HL-60 (cell line): ENCODE data around the gene TRA2A.

Experiments
- DNase-seq, 2 experiments: peaks; one replicate each; pipeline ENCODE4 v3.0.0-alpha.2; 2010 to 2020; ENCODE audit warnings: low read depth in 1 of 2, low spot score in 1 of 2
- H3K27ac ChIP-seq: fragments of 250-450 bp; sonication (Bioruptor Pico); replicated peaks from 2 replicates; pipeline ENCODE4 v1.5.1; 2020; ENCODE audit warnings: mild to moderate bottlenecking, moderate library complexity
- H3K27me3 ChIP-seq: fragments of 250-450 bp; sonication (Bioruptor Pico); 2 replicates; pipeline ENCODE4 v1.5.1; 2021; ENCODE audit warnings: mild to moderate bottlenecking, moderate library complexity; ENCODE audit not compliant: insufficient read depth, poor library complexity, severe bottlenecking
- H3K4me3 ChIP-seq: replicated peaks from 2 replicates; pipeline ENCODE4 v1.5.1; 2011; ENCODE audit warnings: mild to moderate bottlenecking, control low read depth, low read length; ENCODE audit not compliant: insufficient read depth
- GABPA ChIP-seq: IDR thresholded peaks from 2 replicates; pipeline ENCODE4 v1.6.1; 2012; ENCODE audit warnings: low read depth
- POLR2AphosphoS5 ChIP-seq: IDR thresholded peaks from 2 replicates; pipeline ENCODE4 v1.6.1; 2012; ENCODE audit warnings: low read depth
- SPI1 ChIP-seq: IDR thresholded peaks from 2 replicates; pipeline ENCODE4 v1.6.1; 2012; ENCODE audit warnings: low read depth, mild to moderate bottlenecking, borderline replicate concordance
- TF ChIP-seq, protein P1 (sequence below): IDR thresholded peaks from one replicate; pipeline ENCODE4 v1.5.1; 2011; ENCODE audit warnings: low read length, control low read depth, inconsistent platforms; ENCODE audit not compliant: insufficient read depth
- TF ChIP-seq, protein P2 (sequence below): IDR thresholded peaks from 2 replicates; pipeline ENCODE4 v1.6.1; 2012; ENCODE audit warnings: low read depth; ENCODE audit not compliant: insufficient replicate concordance

Gene TRA2A

DNA sequence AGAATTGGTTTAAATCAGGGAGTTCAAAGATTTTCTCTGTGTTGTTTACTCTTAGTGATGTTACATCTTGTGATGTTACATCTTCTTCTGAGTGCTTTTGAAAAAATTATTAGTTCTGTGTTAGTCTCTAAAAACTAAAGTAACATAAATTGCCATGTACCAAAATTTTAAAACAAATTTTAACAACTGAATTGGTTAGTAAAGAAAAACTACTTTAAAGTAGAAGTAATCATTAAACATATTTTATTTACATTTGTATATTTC is 56.3 kb downstream of the TRA2A start:
- Histone ChIP-seq H3K4me3 (peak overlapping the region; percentile 36), H3K27ac (peak overlapping the region; percentile 96), H3K27me3 (no peaks in the 10 kb centered on the region)
- TF ChIP-seq, protein P1, sequence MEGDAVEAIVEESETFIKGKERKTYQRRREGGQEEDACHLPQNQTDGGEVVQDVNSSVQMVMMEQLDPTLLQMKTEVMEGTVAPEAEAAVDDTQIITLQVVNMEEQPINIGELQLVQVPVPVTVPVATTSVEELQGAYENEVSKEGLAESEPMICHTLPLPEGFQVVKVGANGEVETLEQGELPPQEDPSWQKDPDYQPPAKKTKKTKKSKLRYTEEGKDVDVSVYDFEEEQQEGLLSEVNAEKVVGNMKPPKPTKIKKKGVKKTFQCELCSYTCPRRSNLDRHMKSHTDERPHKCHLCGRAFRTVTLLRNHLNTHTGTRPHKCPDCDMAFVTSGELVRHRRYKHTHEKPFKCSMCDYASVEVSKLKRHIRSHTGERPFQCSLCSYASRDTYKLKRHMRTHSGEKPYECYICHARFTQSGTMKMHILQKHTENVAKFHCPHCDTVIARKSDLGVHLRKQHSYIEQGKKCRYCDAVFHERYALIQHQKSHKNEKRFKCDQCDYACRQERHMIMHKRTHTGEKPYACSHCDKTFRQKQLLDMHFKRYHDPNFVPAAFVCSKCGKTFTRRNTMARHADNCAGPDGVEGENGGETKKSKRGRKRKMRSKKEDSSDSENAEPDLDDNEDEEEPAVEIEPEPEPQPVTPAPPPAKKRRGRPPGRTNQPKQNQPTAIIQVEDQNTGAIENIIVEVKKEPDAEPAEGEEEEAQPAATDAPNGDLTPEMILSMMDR, result no peak
- no peak for TF ChIP-seq SPI1
- TF ChIP-seq POLR2AphosphoS5, result no peak
- TF ChIP-seq GABPA, result no peak
- TF ChIP-seq, protein P2, sequence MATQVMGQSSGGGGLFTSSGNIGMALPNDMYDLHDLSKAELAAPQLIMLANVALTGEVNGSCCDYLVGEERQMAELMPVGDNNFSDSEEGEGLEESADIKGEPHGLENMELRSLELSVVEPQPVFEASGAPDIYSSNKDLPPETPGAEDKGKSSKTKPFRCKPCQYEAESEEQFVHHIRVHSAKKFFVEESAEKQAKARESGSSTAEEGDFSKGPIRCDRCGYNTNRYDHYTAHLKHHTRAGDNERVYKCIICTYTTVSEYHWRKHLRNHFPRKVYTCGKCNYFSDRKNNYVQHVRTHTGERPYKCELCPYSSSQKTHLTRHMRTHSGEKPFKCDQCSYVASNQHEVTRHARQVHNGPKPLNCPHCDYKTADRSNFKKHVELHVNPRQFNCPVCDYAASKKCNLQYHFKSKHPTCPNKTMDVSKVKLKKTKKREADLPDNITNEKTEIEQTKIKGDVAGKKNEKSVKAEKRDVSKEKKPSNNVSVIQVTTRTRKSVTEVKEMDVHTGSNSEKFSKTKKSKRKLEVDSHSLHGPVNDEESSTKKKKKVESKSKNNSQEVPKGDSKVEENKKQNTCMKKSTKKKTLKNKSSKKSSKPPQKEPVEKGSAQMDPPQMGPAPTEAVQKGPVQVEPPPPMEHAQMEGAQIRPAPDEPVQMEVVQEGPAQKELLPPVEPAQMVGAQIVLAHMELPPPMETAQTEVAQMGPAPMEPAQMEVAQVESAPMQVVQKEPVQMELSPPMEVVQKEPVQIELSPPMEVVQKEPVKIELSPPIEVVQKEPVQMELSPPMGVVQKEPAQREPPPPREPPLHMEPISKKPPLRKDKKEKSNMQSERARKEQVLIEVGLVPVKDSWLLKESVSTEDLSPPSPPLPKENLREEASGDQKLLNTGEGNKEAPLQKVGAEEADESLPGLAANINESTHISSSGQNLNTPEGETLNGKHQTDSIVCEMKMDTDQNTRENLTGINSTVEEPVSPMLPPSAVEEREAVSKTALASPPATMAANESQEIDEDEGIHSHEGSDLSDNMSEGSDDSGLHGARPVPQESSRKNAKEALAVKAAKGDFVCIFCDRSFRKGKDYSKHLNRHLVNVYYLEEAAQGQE, result no peak
- no peak for DNase-seq

DNA sequence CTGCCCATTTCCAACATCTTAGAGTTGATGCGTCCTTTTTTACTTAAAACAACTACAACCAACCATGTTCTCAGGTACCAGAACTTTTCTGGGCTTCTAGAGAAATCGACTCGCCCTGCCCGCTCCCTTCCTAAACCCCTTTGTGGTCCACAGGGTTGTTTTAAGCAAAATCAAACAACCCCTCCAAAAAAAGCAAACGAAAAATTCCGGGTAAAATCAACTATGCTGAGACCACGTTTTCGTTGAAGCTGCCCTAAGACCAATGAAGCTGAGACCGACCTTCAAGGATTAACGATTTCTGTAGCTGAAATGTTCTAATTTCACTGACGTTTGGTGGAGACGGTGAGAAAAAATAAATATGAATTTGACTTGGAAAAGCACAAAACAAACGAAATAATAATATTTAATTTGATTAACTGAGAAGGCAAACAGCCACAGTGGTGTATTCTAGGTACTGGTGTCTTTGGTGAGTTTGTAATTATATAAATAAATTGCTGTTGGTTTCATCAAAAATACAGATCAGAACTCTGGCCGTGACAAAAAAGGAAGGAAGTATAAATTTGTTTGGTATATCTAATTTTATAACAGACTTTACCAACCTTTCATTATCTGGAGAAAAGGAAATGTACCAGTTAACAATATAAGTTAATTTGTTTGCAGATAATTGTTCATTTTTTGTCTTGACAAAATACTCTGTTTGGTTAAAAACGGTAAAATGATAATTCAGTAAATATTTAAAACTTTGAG is 56.8 kb downstream of the TRA2A start:
- TF ChIP-seq POLR2AphosphoS5, result no peak
- no peak for TF ChIP-seq GABPA
- no peak for TF ChIP-seq SPI1
- TF ChIP-seq, protein P1, result no peak
- TF ChIP-seq, protein P2, result no peak
- peak overlapping the region; percentile 36 for H3K4me3 ChIP-seq
- H3K27ac ChIP-seq, result peak overlapping the region; percentile 96
- DNase-seq, result no peak
- no peaks in the 10 kb centered on the region for H3K27me3 ChIP-seq

DNA sequence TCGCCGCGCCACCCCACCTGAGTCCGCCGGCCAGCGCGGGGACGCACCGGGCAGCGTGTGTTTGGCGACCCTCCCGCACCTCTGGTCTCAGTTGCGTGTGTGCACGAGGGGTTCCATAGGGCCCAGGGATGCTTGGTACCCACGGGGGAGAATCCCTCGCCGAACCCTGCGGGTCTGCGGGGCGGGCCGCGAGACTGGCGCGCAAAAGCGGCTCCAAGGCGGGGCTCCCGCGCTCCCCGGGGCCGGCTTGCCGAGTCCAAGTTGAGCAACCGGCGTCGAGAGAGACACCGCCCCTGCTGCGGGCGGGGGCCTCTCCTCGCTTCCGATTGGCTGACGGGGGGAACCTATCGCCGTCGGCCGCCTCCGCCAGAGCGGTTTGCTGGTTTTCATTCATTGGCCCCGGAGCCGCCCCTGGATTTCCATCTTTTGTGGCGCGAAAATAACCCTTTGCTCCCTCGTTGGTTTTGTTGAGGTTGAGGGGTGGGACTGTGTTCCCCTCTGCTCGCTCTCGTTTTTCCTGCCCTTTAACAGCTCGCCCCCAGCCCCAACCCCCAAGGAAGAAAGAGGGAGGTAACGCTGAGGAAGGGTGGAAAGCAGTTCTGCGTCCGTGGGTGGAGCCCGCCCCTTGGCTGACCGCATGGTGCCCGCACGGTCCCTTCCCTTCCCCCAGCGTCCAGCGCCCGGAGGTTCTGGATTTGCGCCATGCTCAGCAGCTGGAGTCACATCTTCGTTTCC is 57.5 kb downstream of the TRA2A start:
- no peaks in the 10 kb centered on the region for H3K27me3 ChIP-seq
- peak overlapping the region; percentile 96 for H3K27ac ChIP-seq
- peak overlapping the region; percentile 49 for H3K4me3 ChIP-seq
- TF ChIP-seq SPI1, result peak; percentile 46; the same call in 1 of the 2 replicates
- TF ChIP-seq POLR2AphosphoS5, result peak; percentile 85
- TF ChIP-seq, protein P2, result peak; percentile 39
- TF ChIP-seq, protein P1, result no peak
- TF ChIP-seq GABPA, result no peak
- peak; percentile 92 to 99 for DNase-seq
